Ammon's horn (tissue), 1 donor: Measurements from ENCODE around the gene SEMA4C.
"Not testable (repeated sequence)": the region's sequence is repeated elsewhere in the genome, so short reads cannot be mapped to it uniquely, and the experiment has no call there.

Experiments used
- DNase-seq: peaks from one replicate; pipeline ENCODE4 v3.0.0-alpha.2; 2016; ENCODE audit warnings: low spot score

The SEMA4C gene

GRCh38 chr2:96898135-96898505, 28.2 kb upstream of the SEMA4C start:
- DNase-seq: no peak

- DNase-seq: no peak
Measured at GRCh38 chr2:96897491-96898134, 27.7 kb upstream of the SEMA4C start.

GRCh38 chr2:96895746-96896651, 26.1 kb upstream of the SEMA4C start:
- DNase-seq: no peak

- no peak for DNase-seq
Measured at GRCh38 chr2:96895032-96895745, 25.3 kb upstream of the SEMA4C start.

- no peak for DNase-seq
Measured at GRCh38 chr2:96894151-96894531, 24.3 kb upstream of the SEMA4C start.

- no peak for DNase-seq
Measured at GRCh38 chr2:96893289-96894150, 23.6 kb upstream of the SEMA4C start.

- DNase-seq: peak; percentile 65
Measured at GRCh38 chr2:96891591-96892333, 21.9 kb upstream of the SEMA4C start.

GRCh38 chr2:96890726-96891385, 21.0 kb upstream of the SEMA4C start:
- no peak for DNase-seq

GRCh38 chr2:96890252-96890651, 20.4 kb upstream of the SEMA4C start:
- DNase-seq: no peak

GRCh38 chr2:96889502-96889901, 19.6 kb upstream of the SEMA4C start:
- not testable (repeated sequence) for DNase-seq

- DNase-seq: peak; percentile 88
Measured at GRCh38 chr2:96888072-96889011, 18.5 kb upstream of the SEMA4C start.

GRCh38 chr2:96887493-96888012, 17.7 kb upstream of the SEMA4C start:
- DNase-seq: peak; percentile 69

GRCh38 chr2:96885432-96886347, 15.8 kb upstream of the SEMA4C start:
- no peak for DNase-seq

- DNase-seq: no peak
Measured at GRCh38 chr2:96884299-96885094, 14.6 kb upstream of the SEMA4C start.

GRCh38 chr2:96883306-96883705, 13.4 kb upstream of the SEMA4C start:
- no peak for DNase-seq

- no peak for DNase-seq
Measured at GRCh38 chr2:96882906-96883305, 13.0 kb upstream of the SEMA4C start.

GRCh38 chr2:96882230-96882629, 12.3 kb upstream of the SEMA4C start:
- DNase-seq: no peak
